Subcutaneous adipose tissue (tissue), 4 donors: ENCODE measurements around the gene TLE1. TPM values are rescaled to one million over a fixed set of nuclear protein-coding genes. Genes with fewer than 3 reads are reported as not detected.

ENCODE experiments used
- total RNA-seq, 4 donors: library from RNA; depleted of rRNA; stranded (reverse); fragments of >200 nt; gene quantifications; one replicate each; pipeline ENCODE4 v1.1.0, GENCODE V29; 2016
- TF ChIP-seq, protein P1 (sequence below): fragments of 450-650 bp; IDR thresholded peaks from one replicate; pipeline ENCODE4 v1.5.1; 2016; ENCODE audit warnings: low read depth, mild to moderate bottlenecking, control low read depth, antibody characterized with exemption, moderate library complexity

The TLE1 gene
- 100 to 1,000 TPM in 1 of 4 donors, 10 to 100 TPM in 3; 37.7 to 109 (median 53.6) TPM for total RNA-seq

DNA sequence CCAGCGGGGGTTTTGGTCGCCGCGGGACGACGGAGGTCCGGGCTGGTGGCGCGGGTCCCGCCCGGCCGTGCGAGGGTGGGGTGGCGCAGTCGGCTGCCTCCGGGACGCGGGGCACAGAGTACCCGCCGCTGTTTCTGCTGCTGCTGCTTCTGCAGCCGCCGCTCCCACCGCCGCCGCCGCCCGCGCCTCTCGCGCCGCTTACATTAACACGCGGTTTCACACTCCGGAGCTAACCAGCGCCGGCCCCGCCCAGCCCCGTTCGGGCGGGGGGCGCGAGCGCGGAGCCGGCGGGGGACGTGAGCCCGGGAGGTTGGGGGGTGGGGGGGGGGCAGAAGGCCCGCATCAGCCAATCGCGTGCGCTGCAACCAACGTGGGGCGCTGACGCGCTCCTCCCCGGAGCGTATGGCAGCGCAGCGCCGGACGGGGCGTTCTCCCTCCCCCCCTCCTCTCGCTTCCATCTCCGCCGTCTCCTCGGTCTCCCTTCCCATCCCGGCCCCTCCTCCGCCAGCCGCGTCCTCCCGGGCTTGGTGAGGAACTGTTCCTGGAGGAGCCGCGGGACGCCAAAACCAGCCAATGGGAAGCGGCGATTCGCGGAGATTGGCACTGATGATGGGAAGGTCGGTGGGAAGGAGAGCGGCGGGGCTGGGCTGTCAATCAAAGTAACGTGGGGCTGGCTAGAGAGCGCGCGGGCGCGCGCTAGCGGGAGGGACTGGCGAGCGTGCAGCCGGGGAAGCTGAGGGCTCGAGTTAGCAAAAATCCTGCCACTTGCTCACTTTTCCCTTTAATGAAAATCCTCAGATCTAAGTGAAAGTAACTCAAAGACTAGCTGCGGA lies at the start of gene TLE1:
Gene TLE1, minus strand, starts transcription at position 205 of the 833 bp plus-strand sequence. CDS start 1,307 bp downstream, outside the sequence.
- TF ChIP-seq, protein P1, sequence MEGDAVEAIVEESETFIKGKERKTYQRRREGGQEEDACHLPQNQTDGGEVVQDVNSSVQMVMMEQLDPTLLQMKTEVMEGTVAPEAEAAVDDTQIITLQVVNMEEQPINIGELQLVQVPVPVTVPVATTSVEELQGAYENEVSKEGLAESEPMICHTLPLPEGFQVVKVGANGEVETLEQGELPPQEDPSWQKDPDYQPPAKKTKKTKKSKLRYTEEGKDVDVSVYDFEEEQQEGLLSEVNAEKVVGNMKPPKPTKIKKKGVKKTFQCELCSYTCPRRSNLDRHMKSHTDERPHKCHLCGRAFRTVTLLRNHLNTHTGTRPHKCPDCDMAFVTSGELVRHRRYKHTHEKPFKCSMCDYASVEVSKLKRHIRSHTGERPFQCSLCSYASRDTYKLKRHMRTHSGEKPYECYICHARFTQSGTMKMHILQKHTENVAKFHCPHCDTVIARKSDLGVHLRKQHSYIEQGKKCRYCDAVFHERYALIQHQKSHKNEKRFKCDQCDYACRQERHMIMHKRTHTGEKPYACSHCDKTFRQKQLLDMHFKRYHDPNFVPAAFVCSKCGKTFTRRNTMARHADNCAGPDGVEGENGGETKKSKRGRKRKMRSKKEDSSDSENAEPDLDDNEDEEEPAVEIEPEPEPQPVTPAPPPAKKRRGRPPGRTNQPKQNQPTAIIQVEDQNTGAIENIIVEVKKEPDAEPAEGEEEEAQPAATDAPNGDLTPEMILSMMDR = no peak

DNA sequence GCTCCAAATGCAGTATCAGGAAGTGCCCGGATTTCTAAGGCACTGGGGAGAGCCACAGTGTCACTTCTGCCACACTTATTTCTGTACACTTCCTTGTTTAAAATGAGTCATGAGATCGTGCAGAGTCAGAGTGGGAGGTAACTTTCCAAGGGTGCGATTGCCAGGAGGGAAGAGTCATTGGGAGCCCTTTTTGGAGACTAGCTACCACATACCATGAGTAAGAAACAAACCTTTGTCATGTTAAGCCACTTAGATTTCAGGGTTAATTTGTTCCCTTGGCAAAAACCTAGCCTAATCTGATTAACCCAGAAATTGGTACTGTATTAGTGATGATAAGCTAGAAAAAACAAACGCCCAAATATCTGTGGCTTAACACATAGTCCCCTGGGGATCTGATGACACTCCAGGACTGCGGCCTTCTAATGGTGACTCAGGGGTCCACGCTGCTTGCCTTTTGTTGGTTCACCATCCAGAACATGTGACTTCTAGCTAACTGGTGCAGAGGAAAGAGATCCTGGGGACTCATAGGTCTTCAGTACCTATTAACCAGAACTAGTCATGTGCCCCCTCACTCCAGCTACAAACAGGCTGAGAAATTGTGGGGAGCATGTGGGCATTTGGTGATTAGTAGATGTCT lies 48.6 kb upstream of the TLE1 start:
- TF ChIP-seq, protein P1 = no peak

DNA sequence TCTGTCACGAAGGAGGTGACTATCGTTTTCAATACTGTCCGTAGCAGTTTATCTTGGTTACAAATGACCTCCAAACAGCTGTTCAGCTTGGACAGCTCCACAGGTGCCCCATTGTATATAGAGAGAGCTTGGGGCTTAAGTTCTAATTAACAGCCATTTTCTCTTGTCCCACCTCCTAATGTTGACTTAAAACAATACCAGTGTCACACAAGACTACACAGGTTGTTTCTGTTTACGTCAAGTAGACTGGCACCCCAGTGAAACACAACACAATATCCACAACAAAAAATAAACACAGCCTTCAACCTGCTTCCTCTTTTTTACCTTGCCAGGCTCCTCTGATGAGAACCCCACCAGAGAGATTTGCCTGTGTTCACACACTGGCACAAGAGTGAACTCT lies 39.8 kb upstream of the TLE1 start:
- TF ChIP-seq, protein P1 = no peak

DNA sequence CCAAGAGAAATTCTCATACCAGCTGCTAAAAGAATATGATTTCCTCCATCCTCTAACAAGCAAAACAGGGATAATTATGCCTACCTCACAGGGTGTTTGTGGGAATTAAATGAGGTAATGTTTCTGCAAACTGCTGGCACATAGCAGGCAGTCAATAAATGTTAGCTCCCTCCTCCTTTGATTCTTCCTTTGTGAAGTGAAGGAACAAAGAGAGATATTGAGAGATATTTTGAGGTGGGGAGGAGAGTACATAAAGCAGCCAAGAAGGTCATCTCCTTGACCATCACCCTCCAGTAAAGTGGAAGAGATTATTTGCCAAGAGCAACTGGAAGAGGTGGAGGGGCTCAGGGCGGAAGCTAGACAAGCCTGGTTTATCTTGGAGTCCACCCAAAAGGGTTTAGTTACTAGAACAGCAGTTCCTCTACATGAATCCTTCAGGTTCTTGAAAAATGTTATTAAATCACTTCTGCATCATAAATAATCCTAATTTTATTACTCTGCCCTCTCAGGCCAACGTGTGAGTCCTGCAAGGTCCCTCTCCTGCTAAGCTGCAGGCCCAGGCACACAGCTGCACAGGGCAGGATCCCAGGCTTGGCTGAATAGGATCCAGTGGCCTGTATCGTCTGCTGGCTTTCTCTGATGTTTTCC lies 35.0 kb upstream of the TLE1 start:
- TF ChIP-seq, protein P1 = no peak

DNA sequence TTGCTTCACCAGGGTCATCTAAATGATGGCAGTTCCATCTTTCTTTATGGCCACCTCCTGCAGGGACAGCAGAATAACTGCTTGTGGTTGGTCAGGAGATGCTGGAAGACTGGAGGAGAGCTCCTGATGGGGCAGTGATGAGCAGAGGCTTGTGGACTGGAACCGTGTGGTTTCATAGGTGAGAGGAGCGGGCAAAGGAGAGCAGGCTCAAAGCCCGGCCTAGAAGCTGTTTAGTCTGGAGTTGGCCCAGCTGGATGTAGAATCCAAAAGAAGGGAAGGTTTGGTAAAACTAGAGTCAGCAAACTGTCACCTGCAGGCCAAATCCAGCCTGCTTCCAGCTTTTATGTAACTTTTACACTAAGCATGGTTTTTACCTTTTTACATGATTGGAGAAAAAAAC lies 32.9 kb upstream of the TLE1 start:
- TF ChIP-seq, protein P1 = no peak

DNA sequence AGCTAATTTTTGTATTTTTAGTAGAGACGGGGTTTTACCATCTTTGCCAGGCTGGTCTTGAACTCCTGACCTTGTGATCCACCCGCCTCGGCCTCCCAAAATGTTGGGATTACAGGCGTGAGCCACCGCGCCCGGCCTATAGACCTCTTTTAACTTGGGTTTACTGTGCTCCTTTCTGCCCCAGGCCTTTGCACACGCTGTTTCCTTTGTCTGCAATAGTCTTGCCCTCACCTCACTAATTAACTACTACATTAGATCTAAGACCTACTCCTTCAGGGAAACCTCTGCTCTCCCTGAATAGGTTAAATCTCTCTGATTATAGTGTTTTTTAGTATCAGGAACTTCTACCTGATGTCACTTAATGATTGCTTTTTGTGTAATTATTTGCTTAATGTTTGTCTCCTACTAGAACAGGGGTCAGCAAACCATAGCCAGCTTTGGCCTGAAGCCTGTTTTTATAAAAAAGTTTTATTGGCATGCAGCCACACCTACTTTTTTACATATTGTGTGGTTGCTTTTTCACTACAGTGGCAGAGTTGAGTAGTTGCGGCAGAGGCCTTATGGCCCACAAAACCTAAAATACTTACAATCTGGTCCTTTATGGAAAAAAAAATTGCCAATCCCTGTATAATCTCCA lies 31.2 kb upstream of the TLE1 start:
- TF ChIP-seq, protein P1 = no peak
